ENCODE results near the gene HOXD10.

HOXD10 gene

DNA sequence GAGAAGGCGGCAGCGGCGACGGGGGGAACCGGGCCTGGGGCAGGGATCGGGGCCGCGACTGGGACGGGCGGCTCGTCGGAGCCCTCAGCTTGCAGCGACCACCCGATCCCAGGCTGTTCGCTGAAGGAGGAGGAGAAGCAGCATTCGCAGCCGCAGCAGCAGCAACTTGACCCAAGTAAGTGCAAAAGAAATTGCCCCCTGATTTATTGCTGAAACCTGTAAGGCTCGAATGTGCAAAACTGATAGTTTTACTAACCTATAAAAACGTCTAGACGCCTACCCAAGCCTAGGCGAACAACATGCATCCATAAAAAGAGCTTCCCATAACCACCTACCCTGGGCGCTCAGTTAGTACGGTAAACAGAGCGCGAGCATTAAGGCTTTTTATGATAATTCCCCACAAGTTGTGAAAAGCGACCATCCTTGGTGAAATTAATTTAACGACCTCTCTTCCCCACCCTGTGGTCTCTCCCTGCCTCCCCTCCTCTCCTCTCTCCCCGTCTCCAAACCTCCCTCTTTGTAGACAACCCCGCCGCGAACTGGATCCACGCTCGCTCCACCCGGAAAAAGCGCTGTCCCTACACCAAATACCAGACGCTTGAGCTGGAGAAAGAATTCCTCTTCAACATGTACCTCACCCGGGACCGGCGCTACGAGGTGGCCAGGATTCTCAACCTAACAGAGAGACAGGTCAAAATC lies 7.0 kb downstream of the HOXD10 start:
- no peak for DNase-seq (ENCODE audit: low read depth in 2 of 2)

- no peak for DNase-seq (ENCODE audit: low read depth in 2 of 2)
Observed at GRCh38 chr2:176124110-176124946, 7.8 kb downstream of the HOXD10 start.

DNA sequence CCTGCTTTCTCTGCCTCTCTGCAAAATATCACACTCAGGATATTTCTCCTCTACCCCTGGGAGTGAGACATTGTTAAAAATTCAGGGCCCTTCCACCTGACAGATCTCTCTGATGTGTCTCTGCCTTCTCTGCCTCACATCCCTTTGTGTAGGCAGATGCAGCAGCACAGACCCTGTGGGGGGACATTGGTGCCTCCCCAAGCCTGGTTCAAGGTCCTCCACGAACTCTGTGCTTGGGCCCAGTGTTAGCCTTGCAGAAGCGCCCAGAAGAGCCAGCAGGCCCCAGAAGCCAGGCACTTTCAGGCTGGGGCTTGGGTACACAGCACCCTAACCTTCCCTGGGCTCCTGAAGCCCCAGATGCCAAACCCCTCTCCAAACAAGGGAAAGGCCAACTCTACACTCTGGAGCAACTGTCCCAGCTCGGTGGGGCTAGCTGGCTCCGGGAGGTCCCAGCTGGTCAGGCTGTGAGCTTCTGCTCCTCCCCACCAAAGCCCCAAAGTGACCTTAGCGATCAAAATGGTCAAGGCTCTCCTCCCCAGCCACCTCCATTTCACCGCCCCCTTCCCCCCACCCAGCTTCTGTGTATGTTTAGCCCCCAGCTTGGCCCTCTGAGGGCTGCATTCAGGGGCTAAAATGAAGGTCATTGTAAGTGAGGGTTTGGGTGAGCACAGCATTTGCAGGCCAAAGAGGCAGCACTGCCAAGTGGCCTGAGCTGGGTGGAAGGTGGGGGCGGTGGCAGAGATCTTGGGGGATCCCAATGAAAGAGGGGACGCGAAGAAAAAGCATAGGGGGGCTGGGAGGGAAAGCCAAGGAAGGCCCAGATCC lies 8.6 kb downstream of the HOXD10 start:
- DNase-seq (ENCODE audit: low read depth in 2 of 2) = no peak

DNA sequence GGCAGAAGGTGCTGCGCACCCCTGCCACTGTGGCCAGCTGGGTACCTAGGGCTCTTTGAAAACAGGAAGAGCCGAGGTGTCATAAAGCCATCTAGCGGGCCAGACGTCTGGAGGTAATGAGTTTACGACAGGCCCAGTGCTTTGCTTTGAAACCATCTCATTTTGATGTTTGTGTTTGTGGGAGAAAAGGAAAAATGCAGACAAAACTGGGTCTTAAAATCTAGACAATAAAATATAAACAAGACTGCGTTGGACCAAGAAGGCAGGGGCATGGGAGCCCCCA lies 9.1 kb downstream of the HOXD10 start:
- no peak for DNase-seq (ENCODE audit: low read depth in 2 of 2)

DNA sequence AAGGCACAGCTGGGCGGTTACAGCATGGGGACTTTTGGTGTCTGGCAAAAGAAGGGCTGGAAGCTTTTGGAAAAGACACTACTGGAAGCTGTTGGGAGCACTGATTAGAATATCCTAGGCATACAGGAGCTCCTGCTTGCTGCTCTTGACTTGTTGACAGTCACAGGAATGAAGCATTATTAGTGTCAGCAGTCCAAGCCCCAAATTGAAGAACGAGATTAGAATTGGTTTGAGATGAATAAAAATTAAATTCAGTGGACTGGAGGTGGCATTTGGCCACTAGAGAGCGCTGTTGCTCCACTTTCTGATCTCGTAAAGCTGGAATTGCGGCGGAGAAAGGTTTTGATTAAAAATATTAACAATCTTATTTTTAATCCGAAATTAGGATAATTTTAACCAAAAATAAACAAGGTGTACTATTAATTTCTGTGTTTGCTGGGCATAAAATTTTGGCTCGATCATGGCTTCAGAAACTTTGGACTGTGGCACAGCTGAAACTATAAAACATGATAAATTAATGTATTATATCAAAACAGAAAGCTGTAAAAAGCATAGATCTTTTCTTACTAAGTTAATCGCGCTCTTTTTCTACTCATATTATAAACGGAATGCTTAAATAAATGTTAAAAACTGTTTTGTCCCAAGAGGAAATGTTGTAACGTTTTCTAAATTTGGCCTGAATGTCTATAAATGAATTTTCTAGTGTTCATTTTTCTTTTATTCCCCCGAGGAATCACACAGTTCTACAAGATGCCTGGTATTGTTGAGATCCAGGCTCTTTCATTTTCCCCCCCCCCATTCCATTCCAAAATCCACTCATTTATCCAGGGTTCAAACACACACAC lies 10.6 kb downstream of the HOXD10 start:
- no peak for DNase-seq (ENCODE audit: low read depth in 2 of 2)

GRCh38 chr2:176127774-176128072 lies 11.1 kb downstream of the HOXD10 start:
- no peak for DNase-seq (ENCODE audit: low read depth in 2 of 2)

DNA sequence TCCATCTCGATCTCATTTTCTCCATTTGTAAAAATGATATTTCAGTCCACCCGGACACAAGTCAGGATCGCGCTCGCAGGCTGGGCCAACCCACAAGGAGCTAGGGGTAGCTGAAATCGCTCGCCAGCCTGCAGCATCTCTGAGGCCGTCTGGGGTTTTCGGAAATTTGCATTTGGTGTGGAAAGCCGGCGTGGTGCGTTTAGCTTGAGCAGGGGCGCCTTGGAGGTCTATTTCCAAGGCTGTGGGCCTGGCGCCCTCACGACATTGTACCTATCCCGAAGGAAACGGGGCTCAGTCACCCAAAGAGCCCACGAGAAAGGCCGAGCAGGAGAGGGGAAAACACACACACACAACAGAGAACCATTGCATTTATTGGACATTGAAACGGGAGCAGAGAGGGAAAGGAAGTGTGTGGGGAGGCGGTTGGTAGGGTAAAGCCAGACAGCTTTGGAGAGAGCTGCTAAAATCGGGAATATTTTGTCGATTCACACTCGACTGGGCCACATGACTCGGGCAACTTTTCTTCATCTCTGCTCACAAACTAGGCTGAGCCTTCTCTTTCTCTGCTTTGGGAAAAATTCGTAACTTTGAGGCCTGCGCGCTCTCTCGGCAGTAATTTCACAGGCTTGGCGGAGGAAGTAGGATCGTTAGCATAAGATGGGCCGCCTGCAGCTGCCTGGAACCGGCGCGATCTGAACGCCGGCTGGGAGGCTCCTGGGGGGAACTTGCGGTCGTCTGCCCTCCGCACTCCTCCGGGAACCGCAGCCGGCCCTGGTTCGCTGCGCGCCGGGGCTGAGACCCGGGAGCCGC lies 11.8 kb downstream of the HOXD10 start:
- DNase-seq (ENCODE audit: low read depth in 2 of 2) = no peak

- peak; percentile 82 to 83 for DNase-seq (ENCODE audit: low read depth in 2 of 2)
Observed at GRCh38 chr2:176128982-176129796, 12.6 kb downstream of the HOXD10 start, which contains the start of gene HOXD8. Gene HOXD8 (plus strand): TSS chr2:176129705. CDS start chr2:176130367, 662 bp downstream.

GRCh38 chr2:176129813-176130146 lies 13.2 kb downstream of the HOXD10 start:
- DNase-seq (ENCODE audit: low read depth in 2 of 2) = no peak

GRCh38 chr2:176130147-176130956 lies 13.8 kb downstream of the HOXD10 start:
- DNase-seq (ENCODE audit: low read depth in 2 of 2) = peak; percentile 97

GRCh38 chr2:176130957-176131847 lies 14.6 kb downstream of the HOXD10 start:
- no peak for DNase-seq (ENCODE audit: low read depth in 2 of 2)

DNA sequence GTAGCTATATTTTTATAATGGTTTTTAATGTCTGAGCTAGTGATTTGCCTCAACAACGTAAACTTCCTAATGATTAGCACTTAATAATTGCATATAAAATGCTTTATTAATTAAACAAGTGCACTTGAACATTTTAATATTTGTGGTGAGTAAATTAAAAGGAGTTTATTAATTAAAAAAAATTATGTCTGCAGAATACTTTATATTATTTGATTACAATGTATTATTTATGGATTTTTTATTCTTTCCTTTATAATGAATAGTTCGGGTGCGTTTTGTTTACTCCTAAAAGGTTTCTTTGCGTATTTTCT lies 15.2 kb downstream of the HOXD10 start:
- no peak for DNase-seq (ENCODE audit: low read depth in 2 of 2)

DNA sequence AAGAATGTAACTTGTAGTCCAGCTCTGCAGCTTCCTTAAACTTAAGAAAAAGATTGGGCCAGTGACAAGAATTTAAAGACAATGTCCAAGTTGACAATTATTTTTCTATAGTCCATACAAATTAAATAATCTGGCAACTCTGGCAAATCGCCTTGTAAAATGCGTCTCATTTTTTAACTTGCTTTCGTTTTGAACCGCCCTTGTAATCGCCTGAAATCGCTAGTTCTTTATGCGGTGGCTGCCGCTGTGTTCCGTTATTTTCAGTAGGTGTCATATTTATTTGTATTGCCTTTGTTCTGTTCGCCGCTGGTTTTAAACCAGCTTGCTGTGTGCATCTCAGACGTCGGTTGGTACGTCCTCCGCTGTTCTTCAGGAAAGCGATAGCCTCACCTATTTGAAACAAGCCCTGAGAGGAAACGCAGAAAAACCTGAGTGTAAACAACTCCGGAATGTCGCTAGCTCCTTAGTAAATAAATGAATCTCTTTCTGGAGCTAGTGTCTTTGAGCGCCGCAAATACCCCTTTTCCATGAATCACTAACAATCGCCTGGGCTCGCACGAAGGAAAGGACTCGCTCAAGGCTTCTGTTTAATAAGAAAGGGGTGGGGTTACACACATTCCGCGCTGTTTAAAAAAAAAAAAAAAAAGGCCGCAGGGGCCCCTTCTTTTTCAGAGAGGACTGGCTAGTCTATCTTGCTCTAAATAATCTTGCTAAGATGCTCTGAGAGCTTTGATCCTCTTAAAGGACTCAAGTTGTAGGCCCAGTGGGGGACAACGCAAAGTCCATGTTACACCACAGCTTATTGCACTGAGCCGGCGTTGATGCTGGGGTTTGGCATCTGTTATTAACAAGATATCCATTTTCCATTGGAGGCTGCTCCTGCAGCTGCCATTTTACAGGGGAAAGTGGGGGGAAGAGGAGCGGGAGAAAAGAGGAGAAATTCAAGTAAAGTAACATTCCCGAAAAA lies 15.9 kb downstream of the HOXD10 start:
- DNase-seq (ENCODE audit: low read depth in 2 of 2) = no peak

GRCh38 chr2:176133389-176133788 lies 16.8 kb downstream of the HOXD10 start:
- DNase-seq (ENCODE audit: low read depth in 2 of 2) = no peak

GRCh38 chr2:176134035-176134434 lies 17.5 kb downstream of the HOXD10 start:
- no peak for DNase-seq (ENCODE audit: low read depth in 2 of 2)

GRCh38 chr2:176135035-176135440 lies 18.5 kb downstream of the HOXD10 start:
- no peak for DNase-seq (ENCODE audit: low read depth in 2 of 2)
